SH-SY5Y (cell line): Measurements from ENCODE around the gene TNRC18.

Source experiments
- GATA2 ChIP-seq: IDR thresholded peaks from 2 replicates; pipeline ENCODE4 v1.6.1; 2011; ENCODE audit warnings: mild to moderate bottlenecking, low read depth, low read length
- GATA3 ChIP-seq: IDR thresholded peaks from 2 replicates; pipeline ENCODE4 v1.6.1; 2011; ENCODE audit warnings: low read depth, mild to moderate bottlenecking, low read length, moderate library complexity

GRCh38 chr7:5348134-5349004, 75.3 kb downstream of the TNRC18 start:
- TF ChIP-seq GATA3: no peak
- no peak for TF ChIP-seq GATA2
